ENCODE measurements around the gene TIPARP.
"Not testable (repeated sequence)": the region's sequence is repeated elsewhere in the genome, so short reads cannot be mapped to it uniquely, and the experiment has no call there.

TIPARP gene

DNA sequence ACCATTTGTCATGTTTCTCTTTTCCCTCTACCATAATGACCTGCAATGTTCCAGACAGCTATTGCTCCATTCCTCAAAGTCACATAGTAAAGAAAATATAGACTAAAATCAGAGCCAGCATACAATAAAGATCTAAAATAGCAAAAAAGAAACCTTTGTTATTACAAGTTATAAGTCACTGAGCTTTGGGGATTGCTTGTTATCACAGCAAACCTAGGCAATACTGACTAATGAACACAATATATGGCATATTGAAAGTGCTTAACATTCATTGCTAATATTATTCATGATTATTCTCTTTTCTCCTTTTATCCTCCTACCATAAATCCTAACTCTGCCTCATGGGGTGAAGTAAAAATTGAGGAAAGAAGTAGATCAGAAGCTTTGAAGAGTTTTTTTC is 27.4 kb upstream of the TIPARP start:
- no peak overlapping the region for H2AFZ ChIP-seq (ENCODE audit: low read length)
- TF ChIP-seq EZH2 (IDR thresholded peaks at IDR 0.05; ENCODE audit: borderline replicate concordance, low read length), result no peak
- TF ChIP-seq, protein P1, sequence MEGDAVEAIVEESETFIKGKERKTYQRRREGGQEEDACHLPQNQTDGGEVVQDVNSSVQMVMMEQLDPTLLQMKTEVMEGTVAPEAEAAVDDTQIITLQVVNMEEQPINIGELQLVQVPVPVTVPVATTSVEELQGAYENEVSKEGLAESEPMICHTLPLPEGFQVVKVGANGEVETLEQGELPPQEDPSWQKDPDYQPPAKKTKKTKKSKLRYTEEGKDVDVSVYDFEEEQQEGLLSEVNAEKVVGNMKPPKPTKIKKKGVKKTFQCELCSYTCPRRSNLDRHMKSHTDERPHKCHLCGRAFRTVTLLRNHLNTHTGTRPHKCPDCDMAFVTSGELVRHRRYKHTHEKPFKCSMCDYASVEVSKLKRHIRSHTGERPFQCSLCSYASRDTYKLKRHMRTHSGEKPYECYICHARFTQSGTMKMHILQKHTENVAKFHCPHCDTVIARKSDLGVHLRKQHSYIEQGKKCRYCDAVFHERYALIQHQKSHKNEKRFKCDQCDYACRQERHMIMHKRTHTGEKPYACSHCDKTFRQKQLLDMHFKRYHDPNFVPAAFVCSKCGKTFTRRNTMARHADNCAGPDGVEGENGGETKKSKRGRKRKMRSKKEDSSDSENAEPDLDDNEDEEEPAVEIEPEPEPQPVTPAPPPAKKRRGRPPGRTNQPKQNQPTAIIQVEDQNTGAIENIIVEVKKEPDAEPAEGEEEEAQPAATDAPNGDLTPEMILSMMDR (IDR thresholded peaks at IDR 0.05; ENCODE audit: low read length), result no peak
- no peaks in the 10 kb centered on the region for H3K4me1 ChIP-seq (ENCODE audit: insufficient read depth, low read length, severe bottlenecking)

DNA sequence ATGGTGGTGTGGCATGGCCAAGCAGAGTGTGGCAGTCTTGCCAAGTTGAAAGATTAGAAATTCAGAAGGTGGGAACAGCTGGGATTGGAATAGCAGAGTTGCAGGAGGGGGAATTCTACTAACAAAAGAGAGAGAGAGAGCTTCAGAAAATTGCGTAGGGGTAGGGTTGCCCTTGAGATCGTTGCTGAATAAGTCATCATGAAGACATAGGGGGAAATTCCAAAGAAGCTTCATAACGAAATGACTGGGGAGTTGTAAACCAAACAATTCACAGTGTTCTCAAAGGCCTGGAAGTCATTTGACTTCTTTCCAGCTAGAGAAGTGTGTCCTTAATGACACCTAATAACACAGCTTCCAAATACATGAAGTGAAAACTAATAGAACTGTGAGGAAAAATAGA is 26.3 kb upstream of the TIPARP start:
- H4K20me1 ChIP-seq (ENCODE audit: insufficient read depth, low read length), result no peaks in the 10 kb centered on the region
- H3K4me3 ChIP-seq (ENCODE audit: low read depth, low read length, poor library complexity, severe bottlenecking), result no peak overlapping the region
- H3F3A ChIP-seq (ENCODE audit: insufficient read depth, low read length), result no peaks in the 10 kb centered on the region
- no peaks in the 10 kb centered on the region for H3K79me2 ChIP-seq (ENCODE audit: insufficient read depth, low read length)
- no peak overlapping the region for H2AFZ ChIP-seq (ENCODE audit: low read length)
- H3K27ac ChIP-seq (ENCODE audit: low read depth, low read length, poor library complexity, severe bottlenecking), result no peak overlapping the region
- no peaks in the 10 kb centered on the region for H3K36me3 ChIP-seq (ENCODE audit: insufficient read depth, low read length)
- no peak overlapping the region for H3K4me2 ChIP-seq (ENCODE audit: low read length)
- no peaks in the 10 kb centered on the region for H3K9me2 ChIP-seq (ENCODE audit: low read depth, low read length)
- H3K9me3 ChIP-seq (ENCODE audit: low read length), result no peaks in the 10 kb centered on the region; the same call in 1 of the 2 replicates
- no peaks in the 10 kb centered on the region for H3K27me3 ChIP-seq (ENCODE audit: insufficient read depth, low read length)
- H3K4me1 ChIP-seq (ENCODE audit: insufficient read depth, low read length, severe bottlenecking), result no peaks in the 10 kb centered on the region
- TF ChIP-seq, protein P1 (IDR thresholded peaks at IDR 0.05; ENCODE audit: low read length), result no peak
- no peak for TF ChIP-seq EZH2 (IDR thresholded peaks at IDR 0.05; ENCODE audit: borderline replicate concordance, low read length)
- no peak overlapping the region for H3K9ac ChIP-seq (ENCODE audit: low read length)

More for the DNA sequence above, 27.4 kb upstream of the TIPARP start:
- Histone ChIP-seq H4K20me1 (ENCODE audit: insufficient read depth, low read length) (no peaks in the 10 kb centered on the region), H3K9me2 (ENCODE audit: low read depth, low read length) (no peaks in the 10 kb centered on the region), H3K79me2 (ENCODE audit: insufficient read depth, low read length) (no peaks in the 10 kb centered on the region), H3K4me2 (ENCODE audit: low read length) (no peak overlapping the region), H3K36me3 (ENCODE audit: insufficient read depth, low read length) (no peaks in the 10 kb centered on the region), H3K4me3 (ENCODE audit: low read depth, low read length, poor library complexity, severe bottlenecking) (no peak overlapping the region), H3K27me3 (ENCODE audit: insufficient read depth, low read length) (no peaks in the 10 kb centered on the region), H3K9me3 (ENCODE audit: low read length) (no peaks in the 10 kb centered on the region; the same call in 1 of the 2 replicates), H3F3A (ENCODE audit: insufficient read depth, low read length) (no peaks in the 10 kb centered on the region), H3K27ac (ENCODE audit: low read depth, low read length, poor library complexity, severe bottlenecking) (no peak overlapping the region), H3K9ac (ENCODE audit: low read length) (no peak overlapping the region)

DNA sequence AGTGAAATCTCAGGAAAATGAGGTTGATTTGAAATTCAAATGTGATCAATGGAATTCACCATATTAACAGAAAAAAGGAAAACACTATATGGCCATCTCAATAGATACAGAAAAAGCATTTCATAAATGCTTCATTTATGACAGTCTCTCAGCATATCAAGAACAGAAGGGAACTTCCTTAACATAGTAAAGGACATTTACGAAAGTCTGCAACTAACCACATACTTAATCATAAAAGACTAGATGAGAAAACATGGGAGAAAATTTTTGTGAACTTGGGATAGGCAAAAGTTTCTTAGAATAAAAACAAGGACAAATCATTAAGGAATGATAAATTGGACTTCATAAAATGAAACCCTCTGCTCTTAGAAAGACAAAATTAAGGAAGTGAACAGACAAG is 24.7 kb upstream of the TIPARP start:
- Histone ChIP-seq H3K27me3 (ENCODE audit: insufficient read depth, low read length) (no peaks in the 10 kb centered on the region), H4K20me1 (ENCODE audit: insufficient read depth, low read length) (no peaks in the 10 kb centered on the region), H3K4me2 (ENCODE audit: low read length) (no peak overlapping the region), H3K27ac (ENCODE audit: low read depth, low read length, poor library complexity, severe bottlenecking) (no peak overlapping the region), H3K4me1 (ENCODE audit: insufficient read depth, low read length, severe bottlenecking) (no peaks in the 10 kb centered on the region), H3K36me3 (ENCODE audit: insufficient read depth, low read length) (no peaks in the 10 kb centered on the region), H3K9ac (ENCODE audit: low read length) (no peak overlapping the region), H3K9me3 (ENCODE audit: low read length) (no peaks in the 10 kb centered on the region; the same call in 1 of the 2 replicates), H3K79me2 (ENCODE audit: insufficient read depth, low read length) (no peaks in the 10 kb centered on the region), H3K4me3 (ENCODE audit: low read depth, low read length, poor library complexity, severe bottlenecking) (no peak overlapping the region), H3K9me2 (ENCODE audit: low read depth, low read length) (no peaks in the 10 kb centered on the region), H2AFZ (ENCODE audit: low read length) (no peak overlapping the region), H3F3A (ENCODE audit: insufficient read depth, low read length) (no peaks in the 10 kb centered on the region)
- TF ChIP-seq, protein P1 (IDR thresholded peaks at IDR 0.05; ENCODE audit: low read length), result no peak
- TF ChIP-seq EZH2 (IDR thresholded peaks at IDR 0.05; ENCODE audit: borderline replicate concordance, low read length), result no peak

DNA sequence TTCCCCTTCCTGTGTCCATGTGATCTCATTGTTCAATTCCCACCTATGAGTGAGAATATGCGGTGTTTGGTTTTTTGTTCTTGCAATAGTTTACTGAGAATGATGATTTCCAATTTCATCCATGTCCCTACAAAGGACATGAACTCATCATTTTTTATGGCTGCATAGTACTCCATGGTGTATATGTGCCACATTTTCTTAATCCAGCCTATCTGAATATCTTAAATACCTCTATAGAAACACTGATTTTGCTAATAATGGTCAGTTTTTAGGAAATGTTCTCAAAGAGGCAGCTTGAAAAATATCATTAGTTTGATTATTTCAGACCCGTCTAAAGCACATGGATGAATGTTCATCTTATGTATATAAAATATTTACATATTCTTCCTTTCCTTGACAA is 21.7 kb upstream of the TIPARP start:
- H3K9me3 ChIP-seq (ENCODE audit: low read length); H2AFZ ChIP-seq (ENCODE audit: low read length); H3K9me2 ChIP-seq (ENCODE audit: low read depth, low read length); H4K20me1 ChIP-seq (ENCODE audit: insufficient read depth, low read length); H3K79me2 ChIP-seq (ENCODE audit: insufficient read depth, low read length); H3K27ac ChIP-seq (ENCODE audit: low read depth, low read length, poor library complexity, severe bottlenecking); H3K4me3 ChIP-seq (ENCODE audit: low read depth, low read length, poor library complexity, severe bottlenecking); H3K4me2 ChIP-seq (ENCODE audit: low read length); H3F3A ChIP-seq (ENCODE audit: insufficient read depth, low read length); H3K27me3 ChIP-seq (ENCODE audit: insufficient read depth, low read length); H3K4me1 ChIP-seq (ENCODE audit: insufficient read depth, low read length, severe bottlenecking); H3K9ac ChIP-seq (ENCODE audit: low read length); H3K36me3 ChIP-seq (ENCODE audit: insufficient read depth, low read length): not testable (repeated sequence)

Data from OCI-LY1 (cell line).